CD4-positive, alpha-beta T cell (primary cell): Measurements from ENCODE around the gene MYL10. TPM values are rescaled to one million over a fixed set of nuclear protein-coding genes. Genes with fewer than 3 reads are reported as not detected.

Source experiments
- ATAC-seq: fragments of 200-7000 bp; cut with Tn5 transposase; one replicate; pipeline ENCODE4 v1.10.0; 2022; ENCODE audit warnings: mild to moderate bottlenecking; ENCODE audit not compliant: poor library complexity
- CTCF ChIA-PET: fragments of 350-600 bp; sonication (Branson Sonifier 250); formaldehyde crosslinking; loops from one replicate; lab custom pipeline; 2021; ENCODE audit warnings: antibody characterized with exemption, inconsistent platforms; lab: Charles Lee
- POLR2A ChIA-PET: fragments of 350-600 bp; sonication (Branson Sonifier 250); formaldehyde crosslinking; loops from one replicate; lab custom pipeline; 2021; ENCODE audit warnings: antibody characterized with exemption, inconsistent platforms; lab: Charles Lee
- DNase-seq, 14 experiments: peaks; one replicate each; pipeline ENCODE4 v3.0.0-alpha.2; 2013 to 2020; ENCODE audit warnings: mixed read lengths in 2 of 14
- H3K27ac ChIP-seq, 2 donors: one replicate each; pipeline versions ENCODE4 v1.5.1 to v1.7.0; 2013; ENCODE audit warnings: low read length in 2 of 2, low read depth in 1 of 2, mild to moderate bottlenecking in 1 of 2
- H3K27me3 ChIP-seq, 2 experiments: 1 replicate in 1 of 2; 2 replicates in 1 of 2; pipeline versions ENCODE4 v1.6.1 to v1.7.0; 2013; ENCODE audit warnings: low read length in 2 of 2, control low read depth in 1 of 2, mild to moderate bottlenecking in 1 of 2, moderate library complexity in 1 of 2; ENCODE audit not compliant: insufficient read depth in 2 of 2, control insufficient read depth in 1 of 2
- H3K36me3 ChIP-seq: one replicate; pipeline ENCODE4 v1.6.1; 2013; ENCODE audit warnings: low read length, control low read depth; ENCODE audit not compliant: insufficient read depth
- H3K4me1 ChIP-seq: one replicate; pipeline ENCODE4 v1.6.1; 2013; ENCODE audit warnings: low read length, control low read depth; ENCODE audit not compliant: insufficient read depth
- H3K4me3 ChIP-seq: one replicate; pipeline ENCODE4 v1.5.1; 2013; ENCODE audit warnings: mild to moderate bottlenecking, low read length, moderate library complexity
- H3K9me3 ChIP-seq, 2 experiments: 1 replicate in 1 of 2; 2 replicates in 1 of 2; pipeline versions ENCODE4 v1.6.1 to v1.7.0; 2013; ENCODE audit warnings: low read length in 2 of 2, mild to moderate bottlenecking in 2 of 2, control low read depth in 1 of 2, moderate library complexity in 1 of 2; ENCODE audit not compliant: control insufficient read depth in 1 of 2, insufficient read depth in 1 of 2
- H3K27ac Mint-ChIP-seq: one replicate; pipeline ENCODE4 v1.8.0; 2020; ENCODE audit warnings: mixed read lengths
- H3K27me3 Mint-ChIP-seq: one replicate; pipeline ENCODE4 v1.8.0; 2021; ENCODE audit warnings: mixed read lengths
- H3K36me3 Mint-ChIP-seq: one replicate; pipeline ENCODE4 v1.8.0; 2021; ENCODE audit warnings: low read depth, mixed read lengths
- H3K4me1 Mint-ChIP-seq: one replicate; pipeline ENCODE4 v1.8.0; 2021; ENCODE audit warnings: low read depth, mixed read lengths
- H3K4me3 Mint-ChIP-seq: one replicate; pipeline ENCODE4 v1.8.0; 2020; ENCODE audit warnings: mild to moderate bottlenecking, mixed read lengths
- H3K9me3 Mint-ChIP-seq: one replicate; pipeline ENCODE4 v1.8.0; 2020; ENCODE audit warnings: mixed read lengths
- intact Hi-C, 2 experiments: fragments of 100-400 bp; cut with DNase I in 1 of 2; cut with micrococcal nuclease in 1 of 2; formaldehyde crosslinking; loops; one replicate each; pipeline versions ENCODE4 v1.15.1 to v1.9.0; 2023 to 2025; cut with DNase I, micrococcal nuclease
- total RNA-seq, 174 experiments: library from RNA in 2 of 174; stranded (reverse) in 2 of 174; gene quantifications; one replicate each; pipeline ENCODE4 v1.2.3 and lab custom pipeline; 2021 to 2026
- TF ChIP-seq, protein P1 (sequence below): fragments of 200-600 bp; IDR thresholded peaks from one replicate; pipeline ENCODE4 v1.8.0; 2022; ENCODE audit warnings: antibody characterized with exemption, mild to moderate bottlenecking

MYL10 gene
- total RNA-seq, 2 experiments from 2014 or later, result not detected

DNA sequence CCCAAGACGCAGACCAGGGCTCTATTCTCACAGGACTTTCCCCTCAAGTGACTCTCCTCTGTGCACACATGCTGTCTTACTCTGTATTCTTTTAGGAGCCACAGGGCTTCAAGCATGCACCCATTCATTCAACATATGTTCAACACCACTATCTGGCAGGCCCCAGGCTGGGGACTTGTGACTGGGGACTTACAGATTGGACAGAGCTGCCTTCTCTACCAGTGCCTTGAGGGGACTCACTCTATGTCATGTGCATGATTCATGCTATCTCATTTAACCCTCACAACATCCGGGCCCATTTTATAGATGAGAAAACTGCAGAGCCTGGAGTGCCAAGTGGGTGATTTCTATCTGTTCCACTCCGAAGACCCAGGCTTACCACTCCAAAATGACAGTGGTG, 34.3 kb downstream of the MYL10 start:
- CTCF ChIA-PET, result no interaction called here
- POLR2A ChIA-PET, result no interaction called here
- intact Hi-C loops, result no loop called here
- TF ChIP-seq, protein P1, sequence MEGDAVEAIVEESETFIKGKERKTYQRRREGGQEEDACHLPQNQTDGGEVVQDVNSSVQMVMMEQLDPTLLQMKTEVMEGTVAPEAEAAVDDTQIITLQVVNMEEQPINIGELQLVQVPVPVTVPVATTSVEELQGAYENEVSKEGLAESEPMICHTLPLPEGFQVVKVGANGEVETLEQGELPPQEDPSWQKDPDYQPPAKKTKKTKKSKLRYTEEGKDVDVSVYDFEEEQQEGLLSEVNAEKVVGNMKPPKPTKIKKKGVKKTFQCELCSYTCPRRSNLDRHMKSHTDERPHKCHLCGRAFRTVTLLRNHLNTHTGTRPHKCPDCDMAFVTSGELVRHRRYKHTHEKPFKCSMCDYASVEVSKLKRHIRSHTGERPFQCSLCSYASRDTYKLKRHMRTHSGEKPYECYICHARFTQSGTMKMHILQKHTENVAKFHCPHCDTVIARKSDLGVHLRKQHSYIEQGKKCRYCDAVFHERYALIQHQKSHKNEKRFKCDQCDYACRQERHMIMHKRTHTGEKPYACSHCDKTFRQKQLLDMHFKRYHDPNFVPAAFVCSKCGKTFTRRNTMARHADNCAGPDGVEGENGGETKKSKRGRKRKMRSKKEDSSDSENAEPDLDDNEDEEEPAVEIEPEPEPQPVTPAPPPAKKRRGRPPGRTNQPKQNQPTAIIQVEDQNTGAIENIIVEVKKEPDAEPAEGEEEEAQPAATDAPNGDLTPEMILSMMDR, result no peak
- Mint-ChIP-seq H3K4me1 (no peaks in the 10 kb centered on the region), H3K9me3 (no peaks in the 10 kb centered on the region), H3K36me3 (no peaks in the 10 kb centered on the region), H3K27ac (no peak overlapping the region), H3K27me3 (no peaks in the 10 kb centered on the region), H3K4me3 (no peak overlapping the region)
- Histone ChIP-seq H3K4me1 (no peaks in the 10 kb centered on the region), H3K27me3 (no peaks in the 10 kb centered on the region), H3K27ac (no peak overlapping the region), H3K4me3 (no peak overlapping the region), H3K9me3 (no peaks in the 10 kb centered on the region), H3K36me3 (no peaks in the 10 kb centered on the region)
- ATAC-seq, result no peak
- DNase-seq, result no peak

DNA sequence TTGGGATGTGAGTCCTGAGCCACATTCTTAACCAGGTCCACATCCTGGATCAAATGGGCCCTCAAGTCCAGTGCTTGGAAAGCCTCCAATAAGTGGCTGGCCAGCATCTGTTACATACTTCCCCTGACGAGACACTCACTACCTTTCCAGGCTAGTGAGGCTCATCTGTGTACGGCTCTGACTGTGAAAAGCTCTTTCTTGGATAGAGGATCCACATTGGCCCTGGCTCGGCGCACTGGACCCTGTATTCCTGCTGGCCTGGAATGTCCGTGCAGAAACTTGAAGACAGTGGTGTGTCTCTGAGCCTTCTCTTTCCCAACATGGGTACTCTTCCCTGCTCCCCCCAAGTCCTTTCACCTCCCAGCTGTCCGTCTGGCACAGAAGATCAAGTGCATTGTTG, 35.5 kb downstream of the MYL10 start:
- no peak for DNase-seq
- Mint-ChIP-seq H3K4me3 (no peak overlapping the region), H3K36me3 (no peaks in the 10 kb centered on the region), H3K9me3 (no peaks in the 10 kb centered on the region), H3K4me1 (no peaks in the 10 kb centered on the region), H3K27ac (no peak overlapping the region), H3K27me3 (no peaks in the 10 kb centered on the region)
- no peaks in the 10 kb centered on the region for H3K36me3 ChIP-seq
- TF ChIP-seq, protein P1, result no peak
- H3K27ac ChIP-seq, result no peak overlapping the region
- H3K27me3 ChIP-seq, result no peaks in the 10 kb centered on the region
- no peaks in the 10 kb centered on the region for H3K9me3 ChIP-seq
- ChIA-PET CTCF (interaction anchor here (1.9 kb wide), 1 partner anchor 9 kb away, joined by 4 read pairs; no protein-coding TSS in a partner anchor), POLR2A (no interaction called here)
- intact Hi-C loops, result no loop called here
- no peak overlapping the region for H3K4me3 ChIP-seq
- ATAC-seq, result no peak
- H3K4me1 ChIP-seq, result no peaks in the 10 kb centered on the region

- Mint-ChIP-seq H3K4me3 (no peak overlapping the region), H3K27ac (no peak overlapping the region), H3K36me3 (no peaks in the 10 kb centered on the region), H3K9me3 (no peaks in the 10 kb centered on the region), H3K27me3 (no peaks in the 10 kb centered on the region), H3K4me1 (no peaks in the 10 kb centered on the region)
- no peaks in the 10 kb centered on the region for H3K4me1 ChIP-seq
- CTCF ChIA-PET, result no interaction called here
- H3K4me3 ChIP-seq, result no peak overlapping the region
- POLR2A ChIA-PET, result no interaction called here
- H3K27ac ChIP-seq, result no peak overlapping the region
- TF ChIP-seq, protein P1, result no peak
- intact Hi-C loops, result no loop called here
- ATAC-seq, result no peak
- DNase-seq, result no peak
- no peaks in the 10 kb centered on the region for H3K27me3 ChIP-seq
- no peaks in the 10 kb centered on the region for H3K36me3 ChIP-seq
- no peaks in the 10 kb centered on the region for H3K9me3 ChIP-seq
These were observed 37.6 kb downstream of the MYL10 start for GRCh38 chr7:101591504-101591903.
